ENCODE measurements around the gene SCAF1.
A peak's percentile ranks its signal among the peaks of the same experiment; 100 is the strongest.
"Not testable (repeated sequence)": the region's sequence is repeated elsewhere in the genome, so short reads cannot be mapped to it uniquely, and the experiment has no call there.

SCAF1 gene

GRCh38 chr19:49616945-49617344 lies 25.1 kb upstream of the SCAF1 start:
- DNase-seq, result no peak

GRCh38 chr19:49617860-49618259 lies 24.1 kb upstream of the SCAF1 start:
- DNase-seq, result not testable (repeated sequence)

GRCh38 chr19:49624967-49625910 lies 16.8 kb upstream of the SCAF1 start:
- DNase-seq, result no peak

GRCh38 chr19:49626226-49626625 lies 15.8 kb upstream of the SCAF1 start:
- no peak for DNase-seq

- no peak for DNase-seq
Measured at GRCh38 chr19:49629659-49630058, 12.3 kb upstream of the SCAF1 start.

GRCh38 chr19:49631014-49631588 lies 10.9 kb upstream of the SCAF1 start:
- DNase-seq, result no peak

GRCh38 chr19:49631610-49632192 lies 10.3 kb upstream of the SCAF1 start:
- no peak for DNase-seq

- no peak for DNase-seq
Measured at GRCh38 chr19:49632576-49632975, 9.4 kb upstream of the SCAF1 start.

GRCh38 chr19:49633273-49633672 lies 8.7 kb upstream of the SCAF1 start:
- not testable (repeated sequence) for DNase-seq

- no peak for DNase-seq
Measured at GRCh38 chr19:49635530-49636232, 6.3 kb upstream of the SCAF1 start.

GRCh38 chr19:49636233-49636932 lies 5.6 kb upstream of the SCAF1 start:
- no peak for DNase-seq

GRCh38 chr19:49637821-49638738 lies 3.9 kb upstream of the SCAF1 start:
- no peak for DNase-seq

- no peak for DNase-seq
Measured at GRCh38 chr19:49639401-49640112, 2.5 kb upstream of the SCAF1 start.

- peak; percentile 100 for DNase-seq
Measured at GRCh38 chr19:49640113-49640898, 1.7 kb upstream of the SCAF1 start, which contains the start of gene RRAS. TSS of gene RRAS (minus strand) at chr19:49640143. CDS start at chr19:49640098, 45 bp downstream.

- DNase-seq, result no peak
Measured at GRCh38 chr19:49642492-49643035, 555 bp downstream of the SCAF1 start.

GRCh38 chr19:49643466-49643865 lies 1.5 kb downstream of the SCAF1 start:
- no peak for DNase-seq

GRCh38 chr19:49645592-49645991 lies 3.6 kb downstream of the SCAF1 start:
- DNase-seq, result no peak

GRCh38 chr19:49645995-49646394 lies 4.0 kb downstream of the SCAF1 start:
- no peak for DNase-seq

- DNase-seq, result no peak
Measured at GRCh38 chr19:49646586-49646985, 4.6 kb downstream of the SCAF1 start.
